Panc1 (cell line): Measurements from ENCODE around the gene VPS16. TPM values are rescaled to one million over a fixed set of nuclear protein-coding genes. Genes with fewer than 3 reads are reported as not detected.

Experiments
- ATAC-seq: fragments of 200-7000 bp; cut with Tn5 transposase; 2 replicates; pipeline ENCODE4 v1.9.1; 2020; ENCODE audit warnings: mild to moderate bottlenecking, moderate library complexity
- BruUV-seq: library from RNA; stranded (reverse); fragments of 400-500 nt; replicated peaks from 2 replicates; lab custom pipeline; 2021; lab: Mats Ljungman, UMichigan
- CTCF ChIA-PET: fragments of 300-600 bp; sonication (Branson Sonifier 250); formaldehyde crosslinking; loops from one replicate; lab custom pipeline; 2022; ENCODE audit warnings: antibody characterized with exemption; lab: Charles Lee
- POLR2A ChIA-PET: fragments of 300-600 bp; sonication (Branson Sonifier 250); formaldehyde crosslinking; loops from one replicate; lab custom pipeline; 2022; ENCODE audit warnings: antibody characterized with exemption; lab: Charles Lee
- DNase-seq: peaks from one replicate; pipeline ENCODE4 v3.0.0-alpha.2; 2010; ENCODE audit warnings: low read depth, low spot score
- H3K27ac ChIP-seq: 2 replicates; pipeline ENCODE4 v1.5.1; 2011; ENCODE audit warnings: mild to moderate bottlenecking, low read length, inconsistent platforms
- H3K27me3 ChIP-seq: fragments of 200-500 bp; sonication (Bioruptor generic); 2 replicates; pipeline ENCODE4 v1.6.0; 2014; ENCODE audit warnings: low read length, inconsistent platforms; ENCODE audit not compliant: control insufficient read depth, insufficient read depth
- H3K36me3 ChIP-seq: fragments of 200-500 bp; sonication (Bioruptor generic); 2 replicates; pipeline ENCODE4 v1.5.1; 2014; ENCODE audit warnings: inconsistent platforms, mild to moderate bottlenecking, low read length, moderate library complexity; ENCODE audit not compliant: control insufficient read depth, insufficient read depth
- H3K4me1 ChIP-seq: 2 replicates; pipeline ENCODE4 v1.5.1; 2011; ENCODE audit warnings: inconsistent platforms, mild to moderate bottlenecking, low read length, moderate library complexity; ENCODE audit not compliant: control insufficient read depth, insufficient read depth
- H3K4me3 ChIP-seq, 2 experiments: 2 replicates each; pipeline ENCODE4 v1.5.1; 2011 to 2012; ENCODE audit warnings: low read depth in 2 of 2, low read length in 2 of 2, mild to moderate bottlenecking in 2 of 2, inconsistent platforms in 1 of 2, moderate library complexity in 1 of 2
- H3K9me3 ChIP-seq: fragments of 200-500 bp; sonication (Bioruptor generic); 2 replicates; pipeline ENCODE4 v1.5.1; 2014; ENCODE audit warnings: low read depth, mild to moderate bottlenecking, inconsistent platforms, low read length, moderate library complexity; ENCODE audit not compliant: control insufficient read depth, insufficient read depth
- CTCF ChIP-seq: fragments of 450-650 bp; IDR thresholded peaks from 2 replicates; pipeline ENCODE4 v1.5.1; 2017; ENCODE audit warnings: mild to moderate bottlenecking
- POLR2AphosphoS5 ChIP-seq: IDR thresholded peaks from 2 replicates; pipeline ENCODE4 v1.6.1; 2012; ENCODE audit warnings: mild to moderate bottlenecking, low read depth, low read length, moderate library complexity
- REST ChIP-seq, 2 experiments: IDR thresholded peaks; 2 replicates each; pipeline ENCODE4 v1.6.1; 2011 to 2012; ENCODE audit warnings: low read depth in 2 of 2, control low read depth in 1 of 2, low read length in 1 of 2, mild to moderate bottlenecking in 1 of 2, moderate library complexity in 1 of 2; ENCODE audit not compliant: insufficient read depth in 1 of 2
- SIN3A ChIP-seq: IDR thresholded peaks from 2 replicates; pipeline ENCODE4 v1.6.1; 2012; ENCODE audit warnings: low read depth, mild to moderate bottlenecking, low read length, moderate library complexity, borderline replicate concordance; ENCODE audit not compliant: insufficient read depth
- TCF7L2 ChIP-seq: IDR thresholded peaks from 2 replicates; pipeline ENCODE4 v1.6.1; 2011; ENCODE audit warnings: mild to moderate bottlenecking, low read depth, low read length, inconsistent platforms
- in situ Hi-C: cut with HindIII; loops from 2 replicates; pipeline ENCODE4 v1.10.0; 2016; ENCODE audit warnings: low sequenced_read_pairs, low pct_unique_long_range_greater_than_20kb
- intact Hi-C: fragments of 100-400 bp; cut with micrococcal nuclease; formaldehyde crosslinking; loops from one replicate; pipeline ENCODE4 v1.10.0; 2022; ENCODE audit not compliant: unreplicated experiment
- total RNA-seq: library from RNA; stranded (reverse); gene quantifications from one replicate; pipeline ENCODE4 v1.2.1, GENCODE V29; 2021; ENCODE audit not compliant: unreplicated experiment

VPS16 gene
- total RNA-seq, 1 experiment from 2014 or later: 35.3 TPM

GRCh38 chr20:2902291-2902690 lies 61.7 kb downstream of the VPS16 start:
- H3K27me3 ChIP-seq: no peaks in the 10 kb centered on the region
- intact Hi-C loops: no loop called here
- TF ChIP-seq POLR2AphosphoS5 (no peak), TCF7L2 (no peak), REST (IDR thresholded peaks at IDR 0.05; ENCODE audit: insufficient read depth in 1 of 2, low read depth in 2 of 2, low read length in 1 of 2) (no peak), CTCF (no peak), SIN3A (no peak)

GRCh38 chr20:2902818-2903217 lies 62.3 kb downstream of the VPS16 start:
- no TSS peak for BruUV-seq
- no peak for ATAC-seq
- POLR2A ChIA-PET: no interaction called here

More at GRCh38 chr20:2902291-2902690, 61.7 kb downstream of the VPS16 start:
- DNase-seq (no peak), ATAC-seq (no peak)
- Histone ChIP-seq H3K36me3 (no peaks in the 10 kb centered on the region), H3K4me1 (no peaks in the 10 kb centered on the region), H3K9me3 (no peaks in the 10 kb centered on the region), H3K27ac (no peak overlapping the region), H3K4me3 (no peak overlapping the region)
- in situ Hi-C loops: no loop called here
- ChIA-PET POLR2A (no interaction called here), CTCF (no interaction called here)
- BruUV-seq: no TSS peak

More at GRCh38 chr20:2902818-2903217, 62.3 kb downstream of the VPS16 start:
- CTCF ChIA-PET: no interaction called here
- Histone ChIP-seq H3K36me3 (no peaks in the 10 kb centered on the region), H3K27me3 (no peaks in the 10 kb centered on the region), H3K4me1 (no peaks in the 10 kb centered on the region), H3K9me3 (no peaks in the 10 kb centered on the region), H3K27ac (no peak overlapping the region), H3K4me3 (no peak overlapping the region)
- TF ChIP-seq POLR2AphosphoS5: no peak
- TF ChIP-seq SIN3A: no peak
- no peak for TF ChIP-seq CTCF
- TF ChIP-seq TCF7L2: no peak
- no peak for TF ChIP-seq REST (IDR thresholded peaks at IDR 0.05; ENCODE audit: insufficient read depth in 1 of 2, low read depth in 2 of 2, low read length in 1 of 2)
- DNase-seq: no peak
- in situ Hi-C loops: no loop called here
- intact Hi-C loops: no loop called here
